NAMALWA (cell line): ENCODE results near the gene AXIN1.
A peak's percentile ranks its signal among the peaks of the same experiment; 100 is the strongest.
"Not testable (repeated sequence)": the region's sequence is repeated elsewhere in the genome, so short reads cannot be mapped to it uniquely, and the experiment has no call there.

Source experiments
- DNase-seq: peaks from one replicate; pipeline ENCODE4 v3.0.0-alpha.2; 2015; ENCODE audit warnings: low spot score

Gene AXIN1

DNA sequence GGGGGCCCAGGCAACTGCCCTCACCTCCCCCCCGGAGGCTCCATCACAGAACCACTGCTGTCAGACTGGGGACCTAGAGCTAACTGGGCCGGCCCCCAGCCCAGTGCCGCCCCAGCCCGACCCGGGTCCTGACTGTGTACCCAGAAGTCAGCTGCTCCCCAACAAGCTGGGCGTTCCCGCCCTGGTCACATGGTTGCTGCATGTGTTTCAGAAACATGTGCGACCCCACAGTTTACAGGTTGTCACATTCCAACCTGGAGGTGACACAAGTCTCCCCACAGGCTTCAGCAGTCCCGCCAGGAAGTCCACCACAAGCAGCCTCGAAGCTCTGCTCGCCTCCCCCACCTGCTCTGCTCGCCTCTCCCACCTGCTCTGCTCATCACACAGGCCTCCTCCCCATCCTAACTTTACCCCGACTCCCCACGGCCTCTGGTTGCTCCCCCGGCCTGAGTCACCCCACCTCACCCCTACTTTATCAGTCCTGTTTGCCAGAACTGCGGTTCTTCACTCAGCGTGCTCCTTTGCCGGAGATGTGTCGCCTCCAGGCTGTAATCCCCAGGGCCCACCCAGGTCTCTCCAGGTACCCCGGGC lies 16.8 kb upstream of the AXIN1 start:
- no peak for DNase-seq

DNA sequence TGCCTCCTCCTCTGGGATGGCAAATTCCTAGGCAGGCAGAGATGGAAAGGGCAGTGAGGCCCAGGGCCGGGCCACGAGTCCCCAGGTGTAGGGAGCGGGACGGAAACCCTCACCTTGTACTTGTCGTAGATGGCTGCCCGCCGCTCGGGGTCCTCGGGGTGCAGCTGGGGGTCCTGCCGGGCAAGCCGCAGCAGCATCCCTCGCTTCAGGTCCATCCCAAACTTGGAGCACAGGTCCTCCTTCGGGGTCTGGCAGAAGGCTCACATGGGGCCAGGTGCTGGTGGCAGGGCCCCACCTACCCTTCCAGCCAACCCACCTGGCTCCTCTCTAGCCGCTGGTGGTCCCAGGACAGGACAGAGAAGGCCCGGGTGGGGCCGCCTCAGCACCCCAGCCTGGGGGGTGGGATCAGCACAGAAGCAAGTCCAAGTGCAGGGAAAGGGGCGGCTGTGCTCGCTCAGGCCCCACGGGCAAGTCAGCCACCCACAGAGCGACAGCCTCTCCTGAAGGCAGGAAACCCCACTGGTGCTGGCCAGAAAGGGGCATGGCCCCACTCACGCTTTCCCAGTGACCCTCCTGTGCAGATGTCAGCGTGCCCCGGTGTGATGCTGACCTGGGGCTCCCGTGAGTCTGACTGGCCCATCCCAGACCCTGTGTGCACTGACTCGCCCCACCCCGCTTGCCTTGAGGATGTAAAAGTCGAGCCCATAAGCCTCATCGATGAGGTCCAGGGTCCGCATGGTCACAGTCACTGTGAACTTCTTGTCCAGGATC lies 16.1 kb upstream of the AXIN1 start:
- DNase-seq: no peak

DNA sequence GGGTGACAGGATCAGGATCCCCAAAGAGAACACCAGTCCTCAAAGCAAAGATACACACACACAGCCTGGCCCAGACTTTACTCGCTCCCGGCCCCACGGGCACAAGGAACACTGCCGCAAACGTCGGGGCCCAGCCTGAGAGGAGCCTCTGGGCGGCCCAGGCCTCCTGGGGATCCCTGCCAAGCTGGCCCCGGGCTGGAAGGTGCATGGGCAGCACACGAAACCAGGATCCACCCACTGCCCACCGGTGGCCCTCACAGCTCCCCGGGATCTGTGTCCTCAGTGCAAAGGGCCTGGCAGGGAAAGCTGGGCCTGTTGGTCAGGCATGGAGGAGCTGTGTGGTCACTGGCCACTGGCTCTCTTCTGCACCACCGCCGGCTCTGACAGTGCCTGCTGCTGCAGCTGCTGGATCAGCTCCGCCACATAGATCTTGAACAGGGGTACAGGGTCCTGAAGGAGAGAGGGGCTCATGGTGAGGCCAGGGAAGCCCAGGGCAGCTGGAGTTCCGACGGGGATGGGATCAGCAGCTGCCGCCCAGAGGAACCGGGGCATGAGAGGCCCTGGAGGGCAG lies 14.9 kb upstream of the AXIN1 start:
- DNase-seq: no peak

DNA sequence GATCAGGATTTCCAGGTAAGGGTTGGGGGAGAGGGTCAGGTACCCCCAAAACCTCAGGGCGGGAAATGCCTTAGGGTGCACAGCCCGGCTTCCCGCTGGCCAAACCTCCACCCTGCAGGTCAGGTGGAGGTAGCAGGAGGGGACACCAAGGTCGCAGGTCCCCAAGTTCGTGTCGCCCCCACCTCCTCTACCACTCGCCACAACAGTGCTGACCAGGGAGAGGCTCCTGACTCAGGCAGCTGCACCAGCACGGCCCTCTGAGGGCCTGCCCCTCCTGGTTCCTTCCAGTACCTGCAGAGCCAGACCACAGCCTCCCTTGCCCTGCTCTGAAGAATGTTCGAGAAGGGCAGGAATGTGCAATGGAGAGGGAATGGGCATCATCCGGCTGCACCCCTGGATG lies 14.0 kb upstream of the AXIN1 start:
- no peak for DNase-seq

DNA sequence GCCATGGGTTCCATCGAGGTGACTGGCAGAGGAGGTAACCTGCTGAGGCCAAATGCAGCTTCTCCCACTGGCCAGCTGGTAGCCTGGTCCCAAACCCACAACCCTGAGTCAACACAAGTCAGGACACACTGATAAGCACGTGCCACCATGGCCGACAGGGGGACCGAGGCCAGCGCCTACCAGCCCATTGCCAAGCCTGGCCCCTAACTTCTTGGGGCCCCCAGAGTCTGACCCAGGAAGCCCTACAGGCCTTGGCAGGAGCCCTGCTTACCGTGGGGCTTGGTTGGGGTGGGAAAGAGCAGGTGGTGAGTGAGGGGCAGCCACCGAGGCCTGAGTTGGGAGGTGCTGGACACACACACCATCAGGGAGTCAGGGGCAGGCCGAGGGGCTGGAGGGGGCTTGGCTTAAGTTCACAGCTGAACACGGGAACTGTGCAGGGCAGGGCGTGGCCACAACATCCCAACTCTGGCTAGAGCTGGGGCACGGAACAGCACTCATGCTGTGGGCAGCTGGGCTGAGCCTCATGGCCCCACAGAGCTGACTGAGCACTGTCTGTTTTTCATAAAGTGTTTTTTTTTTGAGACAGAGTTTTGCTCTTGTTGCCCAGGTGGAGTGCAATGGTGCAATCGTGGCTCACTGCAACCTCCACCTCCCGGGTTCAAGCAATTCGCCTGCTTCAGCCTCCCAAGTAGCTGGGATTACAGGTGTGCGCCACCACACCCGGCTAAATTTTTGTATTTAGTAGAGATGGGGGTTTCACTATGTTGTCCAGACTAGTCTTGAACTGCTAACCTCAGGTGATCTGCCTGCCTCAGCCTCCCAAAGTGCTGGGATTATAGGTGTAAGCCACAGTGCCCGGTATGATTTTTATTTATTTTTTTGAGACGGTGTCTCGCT lies 12.3 kb upstream of the AXIN1 start:
- DNase-seq: no peak

DNA sequence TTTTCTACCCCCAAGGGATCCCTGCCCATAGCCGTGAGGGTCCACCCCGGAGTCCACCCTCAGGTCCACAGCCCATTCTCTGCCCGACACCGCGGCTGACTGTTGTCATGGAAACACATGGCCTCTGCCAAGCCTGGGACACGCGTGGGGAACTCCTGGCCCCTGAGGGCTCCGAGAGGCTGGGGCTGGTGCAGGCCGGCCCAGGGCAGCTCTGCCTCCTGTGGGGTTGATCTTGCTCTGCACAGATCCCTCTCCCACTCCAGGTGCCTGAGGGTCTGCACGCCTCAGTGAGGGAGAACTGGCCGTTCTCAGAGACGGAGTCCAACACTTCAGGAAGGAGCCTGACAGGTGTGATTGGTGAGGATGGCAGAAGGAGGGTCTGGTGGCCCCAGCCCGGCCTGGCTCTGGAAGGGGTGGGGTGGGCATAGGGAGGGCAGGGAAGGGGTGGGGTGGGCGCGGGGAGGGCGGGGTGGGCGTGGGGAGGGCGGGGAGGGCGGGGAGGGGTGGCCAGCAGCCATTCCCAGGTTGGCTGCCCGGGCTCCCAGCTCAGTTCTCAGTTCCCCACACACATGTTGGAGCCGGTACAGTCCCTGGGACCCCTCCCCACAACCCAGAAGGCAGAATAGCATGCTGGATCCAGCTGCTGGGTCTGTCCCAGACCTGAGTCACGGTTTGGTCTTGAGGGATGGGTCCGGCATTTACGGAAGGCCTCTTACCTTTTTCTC lies 11.4 kb upstream of the AXIN1 start:
- no peak for DNase-seq

DNA sequence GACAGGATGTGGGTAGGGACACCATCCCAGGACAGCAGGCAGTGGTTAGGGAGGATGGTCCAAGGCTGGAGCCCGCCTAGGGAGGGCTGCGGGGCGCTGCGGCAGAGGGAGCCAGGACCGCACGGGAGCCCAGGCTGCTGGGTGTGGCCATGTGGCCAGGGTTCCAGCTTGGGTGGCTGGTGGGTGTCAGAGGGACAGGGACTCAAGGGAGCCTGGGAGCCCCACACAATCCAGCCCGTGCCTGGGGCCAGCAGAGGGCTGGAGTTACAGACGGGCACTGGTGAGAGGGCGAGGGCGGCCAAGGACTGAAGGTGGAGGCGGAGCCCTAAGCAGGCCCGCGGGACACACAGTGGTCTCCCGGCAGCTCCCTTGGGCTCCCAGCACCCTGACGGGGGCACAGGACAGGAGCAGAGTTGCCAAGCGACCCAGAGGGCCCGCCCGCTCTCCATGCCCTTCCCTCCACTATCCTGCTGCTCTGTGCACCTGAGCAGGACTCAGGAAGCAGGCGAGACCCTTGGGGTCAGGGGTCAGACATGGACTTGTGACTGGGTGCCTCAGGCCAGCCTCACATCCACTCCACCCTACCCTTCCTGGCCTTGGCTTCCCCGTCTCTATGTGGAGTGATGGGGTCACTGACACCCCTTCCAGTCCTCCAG lies 10.7 kb upstream of the AXIN1 start:
- no peak for DNase-seq

DNA sequence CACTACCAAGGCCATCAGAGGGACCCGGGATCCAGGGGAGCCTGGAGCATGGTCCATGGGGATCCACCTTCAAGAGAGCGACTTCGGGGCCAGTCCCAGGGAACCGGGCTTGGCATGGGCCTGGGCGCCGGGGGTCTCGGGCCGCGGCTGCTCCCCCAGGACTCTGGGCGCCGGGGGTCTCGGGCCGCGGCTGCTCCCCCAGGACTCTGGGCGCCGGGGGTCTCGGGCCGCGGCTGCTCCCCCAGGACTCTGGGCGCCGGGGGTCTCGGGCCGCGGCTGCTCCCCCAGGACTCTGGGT lies 10.1 kb upstream of the AXIN1 start:
- not testable (repeated sequence) for DNase-seq

DNA sequence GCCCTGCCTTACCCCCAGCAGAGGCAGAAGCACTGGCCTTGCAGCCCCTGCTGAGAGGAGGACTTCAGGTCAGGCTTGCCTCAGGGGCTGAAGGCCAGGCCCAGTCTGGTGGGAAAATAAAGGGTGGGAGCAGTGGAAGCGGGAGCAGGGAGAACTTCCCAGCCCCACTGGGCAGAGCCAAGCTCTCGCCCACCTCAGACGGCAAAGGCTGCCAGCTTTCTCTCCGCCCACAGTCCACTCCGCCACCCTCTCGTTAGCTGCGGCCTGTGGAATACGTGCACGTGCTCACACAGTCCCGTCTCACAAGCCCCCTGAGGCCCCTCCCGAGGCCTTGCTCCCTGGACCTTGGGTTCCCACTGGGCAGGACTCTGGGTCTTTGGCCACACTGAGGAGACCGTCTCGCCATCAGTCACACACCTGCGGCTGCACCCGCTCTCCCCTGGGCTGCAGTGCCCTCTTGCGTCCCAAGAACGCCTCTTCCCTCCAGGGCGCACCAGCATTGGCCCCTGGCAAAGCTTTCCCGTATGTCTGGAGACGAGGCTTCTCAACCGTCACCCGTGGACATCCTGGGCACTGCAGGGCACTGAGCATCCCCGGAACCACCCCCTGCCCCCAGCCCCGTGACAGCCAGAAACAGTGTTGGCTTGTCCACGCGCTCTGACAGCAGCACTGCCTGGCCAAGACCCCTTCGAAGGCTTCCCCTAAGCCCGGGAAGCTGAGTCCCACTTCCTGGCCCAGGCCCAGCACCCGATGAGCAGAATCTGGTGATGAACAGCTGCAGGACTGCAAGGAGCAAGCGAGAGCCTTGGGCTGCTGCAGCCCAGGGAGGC lies 9.6 kb upstream of the AXIN1 start:
- peak; percentile 80 for DNase-seq

DNA sequence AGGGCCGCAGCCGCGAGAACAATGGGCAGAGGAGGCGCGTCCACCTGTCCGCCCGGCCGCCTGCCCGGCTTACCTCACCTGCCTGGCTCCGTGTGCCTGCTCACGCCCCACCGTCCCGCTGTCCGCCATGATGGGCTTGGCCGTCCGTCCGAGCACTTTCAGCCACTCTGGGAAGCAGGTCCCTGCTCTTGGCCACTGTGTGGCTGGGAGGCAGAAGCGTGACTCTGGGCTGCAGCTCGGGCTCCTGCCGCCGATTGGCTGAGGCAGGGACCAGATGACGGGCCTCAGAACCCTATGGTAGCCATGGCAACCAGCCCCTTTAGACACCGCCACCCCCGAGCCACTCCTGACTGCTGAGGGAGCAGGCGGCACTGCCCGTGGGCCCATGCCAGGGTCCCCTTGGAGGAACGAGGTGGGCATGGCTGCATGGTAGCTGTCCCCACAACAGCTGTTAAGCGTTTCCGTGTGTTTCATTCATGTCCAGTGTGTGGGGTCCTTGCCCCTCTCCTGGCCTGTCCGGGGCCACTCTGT lies 8.9 kb upstream of the AXIN1 start:
- peak; percentile 50 for DNase-seq

DNA sequence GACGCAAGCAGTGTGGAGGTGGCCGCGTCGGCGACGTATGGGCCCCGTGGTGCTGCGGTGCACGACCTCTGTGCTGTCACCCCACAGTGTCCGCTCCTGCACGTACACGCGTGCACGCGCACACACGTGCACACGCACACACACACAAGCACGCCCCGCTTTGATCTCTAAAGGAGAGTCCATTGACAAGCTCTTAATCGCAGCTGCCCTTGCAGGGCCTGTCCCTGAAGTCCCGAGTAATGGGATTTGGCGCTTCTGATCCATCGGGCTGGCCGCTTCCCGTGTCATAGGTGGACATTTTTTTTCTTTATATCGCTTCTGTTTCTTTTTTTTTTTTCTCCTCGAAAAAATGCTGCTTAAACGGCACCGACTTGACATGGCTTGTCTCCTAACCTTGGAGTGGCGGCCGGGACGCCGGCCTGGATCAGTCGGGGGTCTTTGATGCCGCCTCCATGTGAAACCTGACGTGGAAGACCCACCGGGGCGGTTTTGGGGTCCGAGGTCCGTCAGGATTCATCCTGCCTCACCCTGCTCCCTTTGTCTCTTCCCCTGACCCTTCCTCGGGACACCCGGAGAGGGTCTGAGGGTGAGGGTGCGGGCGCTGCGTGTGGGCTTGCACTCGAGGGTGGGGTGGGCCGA lies 8.3 kb upstream of the AXIN1 start:
- DNase-seq: no peak

DNA sequence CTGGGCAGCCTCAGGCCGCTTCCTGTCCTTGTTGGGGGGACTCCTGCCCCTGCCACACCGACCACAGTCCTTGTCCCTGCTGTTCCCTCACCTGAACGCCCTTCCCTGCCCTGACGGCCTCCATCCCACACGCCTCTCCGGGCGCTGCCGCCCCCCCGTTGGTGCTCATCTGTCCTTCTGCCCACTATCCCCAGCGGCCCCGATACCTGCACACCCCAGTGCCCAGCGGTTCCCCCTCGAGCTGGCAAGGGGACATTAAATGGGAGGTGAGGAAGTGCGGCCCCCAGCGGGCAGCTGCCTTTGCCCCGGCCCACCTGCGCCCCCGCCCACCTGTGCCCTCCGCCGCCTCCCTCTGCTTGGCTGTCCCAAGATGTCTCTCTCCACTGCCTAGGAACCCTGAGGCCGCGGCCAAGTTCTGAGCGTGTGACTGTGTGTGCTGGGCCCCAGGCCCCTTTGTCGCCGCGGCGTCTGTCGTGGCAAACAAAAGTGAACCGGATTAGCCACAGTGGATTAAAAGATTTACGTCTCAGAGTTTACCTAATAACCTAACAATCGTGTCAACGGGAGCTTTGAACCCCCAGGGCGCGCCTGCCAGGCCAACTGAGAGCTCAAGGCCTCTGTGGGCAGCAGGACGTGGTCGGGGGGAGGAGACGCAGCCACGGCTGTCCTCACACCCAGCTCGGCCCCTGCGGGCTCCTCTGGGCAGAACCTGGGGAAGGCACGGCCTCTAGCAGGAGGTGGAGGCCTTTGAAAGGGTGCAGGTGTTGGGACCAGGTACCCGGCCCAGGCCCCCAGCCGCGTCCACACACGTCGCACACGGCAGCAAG lies 7.6 kb upstream of the AXIN1 start:
- DNase-seq: no peak

DNA sequence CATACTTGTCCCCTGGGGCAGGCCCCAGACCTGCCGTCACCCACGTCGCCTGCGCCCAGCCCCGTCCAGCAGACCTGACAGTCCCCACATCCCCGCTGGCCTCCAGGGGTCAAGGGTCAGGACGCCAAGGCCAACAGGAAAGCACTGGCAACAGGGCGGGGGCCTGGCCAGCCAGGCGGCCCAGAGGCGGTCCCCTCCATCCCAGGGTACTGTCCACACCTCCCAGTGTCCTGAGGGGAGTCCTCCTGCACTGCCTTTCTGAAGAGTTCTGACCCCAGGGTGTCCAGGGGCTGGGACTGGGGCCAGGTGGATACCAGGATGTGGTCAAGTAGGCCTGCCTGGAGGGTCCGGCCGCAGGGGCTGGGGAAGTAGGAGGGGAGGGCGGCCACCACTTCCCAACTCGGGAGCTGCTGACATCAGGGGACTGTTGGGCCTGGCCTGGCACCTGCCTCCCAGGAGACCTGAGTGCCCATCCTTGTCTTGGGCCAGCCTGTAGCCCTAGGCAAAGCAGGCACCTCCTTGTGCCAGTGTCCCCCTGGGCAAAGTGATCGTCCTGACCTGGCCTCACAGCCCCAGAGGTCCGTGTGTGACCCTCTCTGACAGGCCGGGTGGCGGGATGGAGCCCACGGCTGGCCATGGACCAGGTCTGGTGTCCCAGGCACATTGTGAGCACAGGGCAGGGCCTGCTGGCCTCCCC lies 6.7 kb upstream of the AXIN1 start:
- DNase-seq: no peak

DNA sequence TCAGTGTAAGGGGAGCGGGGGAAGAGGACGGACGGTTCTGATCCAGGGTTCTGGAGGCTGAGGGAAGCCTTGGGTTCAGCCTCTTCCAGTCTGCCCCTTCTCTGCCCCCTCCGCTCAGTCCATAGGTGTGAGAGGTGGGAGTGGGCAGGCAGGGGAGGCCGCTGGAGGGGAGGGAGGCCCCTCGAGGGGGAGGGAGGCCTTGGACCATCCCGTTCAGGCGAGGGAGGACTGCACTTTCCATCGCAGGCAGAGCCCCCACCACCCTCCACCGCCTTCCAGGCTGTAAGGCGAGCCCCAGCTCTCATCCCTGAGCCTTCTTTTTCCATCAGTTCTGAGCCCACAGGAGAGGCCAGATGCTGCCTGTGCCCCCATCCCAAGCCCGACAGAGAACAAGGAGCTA lies 4.2 kb upstream of the AXIN1 start:
- no peak for DNase-seq

DNA sequence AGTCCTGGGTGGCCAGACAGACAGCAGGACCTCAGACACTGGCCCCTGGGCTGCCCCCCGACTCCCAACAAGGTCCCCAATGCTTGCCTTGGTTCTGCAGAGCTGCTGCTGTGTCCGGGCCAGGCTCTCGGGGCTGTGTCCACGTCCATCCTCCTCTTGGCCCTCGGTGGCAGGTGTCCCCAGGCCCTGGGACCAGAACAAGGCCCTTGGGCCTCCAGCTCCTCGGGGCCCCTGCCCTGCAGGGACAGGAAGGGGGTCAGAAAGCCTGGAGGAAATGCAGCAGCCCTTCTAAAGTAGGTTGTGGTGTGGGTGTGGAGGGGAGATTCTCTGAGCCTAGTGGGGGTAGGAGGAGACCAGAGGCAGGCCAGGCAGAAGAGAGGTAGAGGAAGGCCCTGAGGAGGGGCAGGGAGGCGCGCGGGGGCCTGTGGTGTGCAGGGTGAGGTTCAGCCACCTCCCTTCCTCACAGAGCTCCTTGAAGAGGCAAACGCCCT lies 2.5 kb upstream of the AXIN1 start:
- DNase-seq: no peak

DNA sequence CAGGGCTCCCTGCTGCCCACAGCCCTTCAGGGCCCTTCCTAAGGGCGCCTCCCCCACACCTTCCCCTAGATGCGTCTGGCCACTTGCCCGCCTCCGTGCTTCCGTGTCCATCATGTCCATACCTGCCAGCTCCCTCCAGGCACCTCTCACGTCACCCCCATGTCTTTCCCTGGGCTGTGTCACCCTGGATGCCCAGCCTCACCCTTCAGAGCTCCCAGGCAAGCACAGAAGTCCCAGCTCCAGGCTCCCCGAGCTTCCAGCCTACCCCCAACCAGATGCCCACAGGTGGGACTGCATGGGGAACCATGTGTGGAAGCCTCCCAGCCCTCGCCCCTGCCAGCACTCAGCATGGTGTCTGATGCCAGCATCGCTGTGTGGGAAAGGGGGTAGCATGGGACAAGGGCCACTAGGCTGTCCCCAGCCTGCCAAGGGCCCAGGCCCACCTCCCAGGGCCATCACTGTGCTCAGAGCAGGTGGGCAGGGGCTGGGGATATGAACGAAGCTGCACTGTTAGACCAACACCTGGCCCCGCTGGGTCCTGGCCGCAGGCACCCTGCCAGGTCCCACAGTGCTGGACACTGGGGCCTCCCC lies 1.9 kb upstream of the AXIN1 start:
- DNase-seq: no peak

DNA sequence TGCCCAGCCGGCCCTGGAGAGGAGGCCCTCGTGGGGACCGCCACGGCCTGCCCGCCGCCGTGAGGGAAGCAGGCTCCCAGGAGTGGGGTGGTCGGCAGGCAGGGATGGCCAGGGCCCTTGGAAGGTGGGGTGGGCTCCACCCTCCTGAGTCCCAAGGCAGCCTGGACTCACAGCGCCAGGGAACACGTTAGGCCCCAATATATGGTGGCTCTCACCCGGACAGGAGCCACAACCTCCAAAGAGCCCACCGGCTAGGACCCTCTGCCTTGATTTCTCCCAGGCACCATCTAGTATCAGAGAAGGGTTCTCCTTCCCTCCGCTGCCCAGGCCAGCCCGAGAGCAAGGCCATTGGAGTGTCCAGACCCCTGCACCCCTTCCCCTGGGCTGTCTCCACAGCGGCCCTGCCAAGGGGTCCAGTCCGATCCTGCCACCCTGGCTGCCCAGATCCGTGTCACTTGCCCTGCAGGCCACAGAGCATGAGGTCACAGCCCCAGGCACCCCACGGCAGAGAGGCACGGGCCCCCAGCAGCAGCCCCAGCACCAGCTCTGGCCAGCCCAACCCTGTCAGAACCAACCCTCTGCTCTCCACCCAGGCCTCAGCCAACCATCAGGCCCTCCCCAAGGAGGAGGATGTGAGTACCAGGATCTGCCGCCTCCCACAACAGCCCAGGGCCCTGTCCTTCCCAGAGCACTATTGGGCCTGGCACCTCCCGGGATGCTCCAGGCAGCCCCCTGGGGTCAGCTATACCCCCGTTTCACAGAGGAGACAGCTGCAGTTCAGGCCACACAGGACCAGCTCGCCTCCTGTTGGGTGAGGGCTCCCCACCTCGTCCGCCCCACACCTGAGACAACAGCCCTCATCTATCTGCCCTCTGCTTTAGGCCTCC lies 1.1 kb upstream of the AXIN1 start:
- no peak for DNase-seq
